CD4-positive, alpha-beta T cell treated with Interleukin-10 for 1 hour (primary cell): ENCODE measurements around the gene LNX1.
"Not testable (repeated sequence)": the region's sequence is repeated elsewhere in the genome, so short reads cannot be mapped to it uniquely, and the experiment has no call there.

Experiments used
- DNase-seq: peaks from one replicate; pipeline ENCODE4 v3.0.0-alpha.2; 2020

LNX1 gene

GRCh38 chr4:53490965-53491622, 100.2 kb downstream of the LNX1 start:
- DNase-seq = no peak

GRCh38 chr4:53490161-53490956, 100.9 kb downstream of the LNX1 start:
- no peak for DNase-seq

GRCh38 chr4:53489279-53489889, 101.9 kb downstream of the LNX1 start:
- no peak for DNase-seq

- no peak for DNase-seq
These were observed 103.5 kb downstream of the LNX1 start for GRCh38 chr4:53487766-53488165.

- no peak for DNase-seq
These were observed 105.6 kb downstream of the LNX1 start for GRCh38 chr4:53485658-53486040.

GRCh38 chr4:53484911-53485657, 106.2 kb downstream of the LNX1 start:
- no peak for DNase-seq

- no peak for DNase-seq
These were observed 108.0 kb downstream of the LNX1 start for GRCh38 chr4:53483250-53483649.

- DNase-seq = no peak
These were observed 109.7 kb downstream of the LNX1 start for GRCh38 chr4:53481586-53481985.

- no peak for DNase-seq
These were observed 110.4 kb downstream of the LNX1 start for GRCh38 chr4:53480909-53481308.

GRCh38 chr4:53479736-53480525, 111.4 kb downstream of the LNX1 start:
- no peak for DNase-seq

GRCh38 chr4:53478671-53479456, 112.4 kb downstream of the LNX1 start:
- DNase-seq = no peak

- DNase-seq = no peak
These were observed 113.7 kb downstream of the LNX1 start for GRCh38 chr4:53477636-53478035.

- DNase-seq = no peak
These were observed 114.2 kb downstream of the LNX1 start for GRCh38 chr4:53477038-53477565.

- no peak for DNase-seq
These were observed 114.9 kb downstream of the LNX1 start for GRCh38 chr4:53476232-53477037.

- DNase-seq = not testable (repeated sequence)
These were observed 124.7 kb downstream of the LNX1 start for GRCh38 chr4:53466576-53466975.

GRCh38 chr4:53465891-53466290, 125.4 kb downstream of the LNX1 start:
- no peak for DNase-seq

- DNase-seq = no peak
These were observed 126.0 kb downstream of the LNX1 start for GRCh38 chr4:53465281-53465680.

- no peak for DNase-seq
These were observed 127.9 kb downstream of the LNX1 start for GRCh38 chr4:53463340-53463739.

GRCh38 chr4:53461244-53461643, 130.0 kb downstream of the LNX1 start:
- no peak for DNase-seq

GRCh38 chr4:53459548-53459947, 131.7 kb downstream of the LNX1 start:
- no peak for DNase-seq

- DNase-seq = no peak
These were observed 135.1 kb downstream of the LNX1 start for GRCh38 chr4:53456178-53456577.
